Occipital lobe (tissue), 2 donors: ENCODE results near the gene DISC1. TPM values are rescaled to one million over a fixed set of nuclear protein-coding genes. Genes with fewer than 3 reads are reported as not detected.

Source experiments
- DNase-seq: peaks from one replicate; lab custom pipeline; 2025; lab: John Stamatoyannopoulos, UW
- total RNA-seq: library from RNA; depleted of rRNA; stranded (reverse); fragments of >200 nt; gene quantifications from one replicate; pipeline ENCODE4 v1.2.3, GENCODE V29; 2014

DISC1 gene
- total RNA-seq, 1 donor from 2014 or later: 6.4 TPM

DNA sequence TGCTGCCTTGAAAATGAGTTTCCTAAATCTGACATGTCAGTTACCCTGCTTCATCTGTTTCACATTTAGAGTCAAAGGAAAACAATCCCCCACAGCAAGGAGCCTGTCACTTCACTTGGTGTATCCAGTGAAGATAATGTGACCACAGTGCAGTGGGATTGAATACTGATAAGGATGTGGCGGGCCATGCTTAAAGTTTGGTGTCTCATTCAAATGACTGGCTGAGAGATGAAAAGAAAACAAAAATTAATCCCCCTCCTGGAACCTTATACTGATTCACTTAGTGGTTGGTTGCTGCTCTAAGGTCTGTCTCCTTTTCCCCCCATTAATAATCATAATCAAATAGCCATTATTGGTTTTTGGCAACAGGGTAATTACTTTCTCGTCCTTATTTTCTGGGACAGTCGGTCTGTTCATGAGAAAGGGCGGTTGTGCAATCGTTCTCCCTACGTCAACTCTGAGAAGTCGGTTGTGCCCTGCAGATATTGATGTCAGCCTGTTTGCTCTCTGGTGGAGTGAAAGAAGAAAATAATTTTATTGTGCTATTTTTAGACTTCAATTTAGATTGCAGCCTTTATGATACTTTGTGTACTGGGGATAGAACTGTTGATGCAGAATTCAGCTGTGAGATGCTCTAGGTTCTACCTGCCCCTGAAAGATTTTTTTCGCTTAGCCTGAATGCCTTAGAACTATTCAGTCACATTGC lies 360.2 kb downstream of the DISC1 start:
- no peak for DNase-seq

DNA sequence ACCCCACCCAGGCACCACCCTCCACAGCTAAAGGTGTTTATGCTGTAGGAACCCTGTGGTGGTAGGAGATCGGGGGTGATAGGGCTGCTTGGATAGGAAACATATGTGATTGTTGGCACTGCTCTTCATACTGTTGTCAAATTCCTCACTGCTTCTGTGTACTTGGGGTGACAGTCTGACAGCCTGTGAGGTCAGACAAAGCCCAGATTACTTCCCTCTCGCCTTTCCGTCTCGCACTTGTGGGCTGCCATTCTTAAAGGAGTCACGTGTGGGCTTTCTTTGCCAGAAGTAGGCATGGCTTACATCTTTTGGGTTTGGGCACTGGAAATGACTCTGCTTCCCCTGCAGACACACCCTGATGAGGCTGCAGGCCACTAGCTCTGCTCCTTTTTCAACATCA lies 363.8 kb downstream of the DISC1 start:
- DNase-seq: no peak

DNA sequence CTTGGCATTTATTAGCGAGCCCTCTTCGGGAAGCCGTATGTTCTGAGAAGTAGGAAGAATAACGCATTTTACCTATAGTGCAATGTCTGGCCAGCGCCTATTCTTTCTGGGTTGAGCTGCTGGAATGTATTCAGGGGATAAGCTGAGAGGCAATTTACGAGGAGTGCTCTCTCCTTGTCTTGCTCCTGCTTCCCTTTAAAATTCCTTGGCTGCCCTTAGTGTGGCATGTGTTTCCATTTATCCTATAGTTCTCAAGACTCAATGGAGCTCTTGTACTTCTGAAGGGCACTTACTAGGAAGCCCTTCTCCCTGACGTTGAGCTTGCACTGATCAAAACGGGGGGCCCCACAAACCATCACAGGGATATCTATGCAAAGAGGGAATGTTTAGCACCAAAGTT lies 364.6 kb downstream of the DISC1 start:
- no peak for DNase-seq

DNA sequence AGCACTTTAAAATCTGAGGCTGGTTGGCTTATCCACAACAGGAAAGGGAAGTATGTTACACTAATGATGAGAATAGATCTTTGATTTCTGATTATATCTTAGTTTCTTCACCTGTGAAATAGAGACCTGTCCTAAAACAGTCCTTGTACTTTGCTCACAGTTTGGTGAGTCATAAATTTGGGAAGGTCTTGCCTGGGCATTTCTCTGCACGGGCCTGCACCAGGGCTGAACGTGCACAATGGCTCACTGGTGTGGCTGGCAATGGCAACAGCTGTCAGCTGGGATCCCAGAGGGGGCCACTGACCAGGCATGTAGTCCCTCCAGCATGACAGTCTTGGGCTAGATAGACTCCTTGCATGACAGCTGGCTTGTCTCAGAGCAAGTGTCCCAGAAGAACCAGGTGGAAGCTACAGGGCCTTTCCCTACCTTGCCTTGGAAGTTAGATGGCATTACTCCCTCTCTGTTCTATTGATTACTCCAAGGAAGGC lies 367.4 kb downstream of the DISC1 start:
- no peak for DNase-seq

DNA sequence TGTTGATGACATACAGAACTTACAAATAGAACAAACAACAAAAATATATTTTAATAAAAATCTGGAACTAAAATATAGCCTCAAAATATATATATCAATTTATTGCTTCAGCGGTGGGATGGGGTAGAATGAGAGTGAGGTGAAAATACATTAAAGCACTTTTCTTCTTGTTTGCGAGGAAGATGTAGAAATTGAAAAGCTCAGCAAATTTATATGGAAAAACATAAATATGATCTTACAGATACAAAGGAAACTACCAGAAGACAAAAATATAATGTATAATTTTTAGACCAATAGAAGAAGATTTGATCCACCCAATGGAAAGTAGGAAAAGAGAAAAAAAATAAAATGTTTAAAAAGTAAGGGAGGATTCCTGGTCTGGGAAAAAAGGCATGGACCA lies 372.2 kb downstream of the DISC1 start:
- DNase-seq: no peak

DNA sequence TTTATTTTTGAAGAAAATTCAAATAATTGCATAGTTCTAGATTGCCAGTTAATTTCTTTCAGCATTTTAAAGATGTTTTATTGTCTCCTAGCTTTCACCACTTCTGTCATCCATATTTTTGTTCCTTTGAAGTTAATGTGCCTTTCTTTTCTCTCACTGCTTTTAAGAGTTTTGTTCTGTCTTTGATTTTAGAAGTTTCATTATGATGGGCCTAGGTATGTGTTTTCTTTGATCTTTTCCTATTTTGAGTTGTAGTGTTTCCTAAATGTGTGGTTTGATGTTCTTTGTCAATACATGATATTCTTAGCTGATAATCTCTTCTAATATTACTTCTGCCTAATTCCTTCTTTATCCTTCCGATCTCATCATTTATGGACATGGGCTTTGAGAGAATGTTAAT lies 378.7 kb downstream of the DISC1 start:
- DNase-seq: no peak

DNA sequence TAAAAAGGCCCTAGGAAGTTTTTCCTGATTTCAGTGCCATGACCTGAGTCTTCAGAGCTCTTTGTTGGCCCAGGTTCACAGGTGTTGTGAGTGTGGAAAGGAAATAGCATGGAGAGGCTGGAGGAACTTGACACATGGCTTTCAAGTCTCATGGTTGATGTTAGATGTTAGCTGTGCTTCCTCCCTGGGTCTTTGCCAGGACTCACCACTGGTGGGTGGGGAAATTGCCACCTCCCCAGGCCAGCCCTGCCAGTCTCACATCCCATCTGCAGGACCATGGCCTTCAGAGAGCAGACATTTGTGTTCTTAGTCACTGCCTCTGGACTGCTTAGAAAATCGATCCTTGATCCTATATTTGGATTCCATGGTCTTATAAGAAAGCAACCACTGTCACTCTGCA lies 383.2 kb downstream of the DISC1 start:
- DNase-seq: no peak

DNA sequence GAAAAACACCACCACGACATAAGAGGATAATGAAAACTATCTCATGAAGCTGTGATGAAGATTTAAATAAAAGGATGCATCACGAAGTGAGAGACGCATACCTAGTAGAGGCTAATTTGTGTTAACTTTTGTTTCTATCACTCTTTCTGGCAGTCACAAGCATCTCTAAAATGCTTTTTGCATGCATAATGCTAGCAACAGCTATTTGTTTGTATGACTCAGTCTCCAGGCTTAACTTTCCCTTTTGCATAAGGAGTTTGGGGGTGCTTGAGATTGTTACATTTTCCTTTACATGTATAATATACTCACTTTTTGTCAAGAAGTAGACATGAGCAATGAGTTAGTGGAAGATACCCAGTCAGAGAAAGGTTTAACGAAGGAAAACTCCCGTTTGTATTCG lies 385.4 kb downstream of the DISC1 start:
- DNase-seq: no peak

DNA sequence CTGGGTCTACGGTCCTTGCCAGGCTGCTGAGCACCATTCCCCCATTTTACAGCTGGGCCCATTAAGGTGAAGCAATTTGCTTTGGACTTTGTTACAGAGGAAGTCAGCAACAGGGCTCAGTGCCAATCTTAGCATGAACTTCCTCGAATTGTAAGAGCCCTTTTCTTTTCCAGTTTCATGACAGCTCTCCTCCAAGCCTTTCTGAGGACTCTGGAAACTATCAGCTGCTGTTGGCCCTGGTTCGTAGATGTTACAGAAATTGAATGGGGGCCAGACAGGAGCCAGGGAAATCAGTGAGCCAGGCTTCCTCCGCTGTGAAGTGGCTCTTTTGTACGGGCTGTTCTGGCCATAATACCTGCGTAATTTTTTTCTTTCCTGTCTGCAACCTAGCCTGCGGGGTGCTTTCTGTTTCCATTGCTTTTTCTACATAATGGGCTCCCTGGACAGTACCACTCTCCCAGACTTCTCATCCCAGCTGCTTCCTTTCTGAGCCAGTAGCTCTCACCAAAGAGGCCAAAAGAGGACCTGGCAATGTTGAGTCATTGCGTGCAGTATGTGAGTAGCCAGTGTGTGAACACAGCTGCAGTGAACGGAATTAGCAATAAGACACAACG lies 386.3 kb downstream of the DISC1 start:
- DNase-seq: no peak

DNA sequence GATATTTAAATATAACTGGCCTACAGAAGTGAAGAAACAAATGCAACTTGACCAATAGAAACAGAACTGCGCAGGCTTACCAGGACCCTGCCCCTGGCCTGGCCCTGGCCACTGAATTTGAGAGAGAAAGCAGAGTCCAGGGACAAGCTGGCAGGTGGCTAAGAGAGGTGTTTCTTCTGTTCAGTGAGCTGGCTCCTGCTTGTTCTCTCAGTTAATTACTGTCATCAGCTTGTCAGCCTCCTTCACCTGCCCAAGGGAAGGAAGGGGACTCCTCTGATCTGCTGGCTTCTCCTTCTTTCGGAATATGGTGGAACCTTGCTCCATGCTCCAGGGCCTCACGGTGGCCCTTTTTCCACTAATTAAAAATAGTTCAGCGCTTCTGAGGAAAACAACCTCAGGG lies 388.4 kb downstream of the DISC1 start:
- DNase-seq: no peak

DNA sequence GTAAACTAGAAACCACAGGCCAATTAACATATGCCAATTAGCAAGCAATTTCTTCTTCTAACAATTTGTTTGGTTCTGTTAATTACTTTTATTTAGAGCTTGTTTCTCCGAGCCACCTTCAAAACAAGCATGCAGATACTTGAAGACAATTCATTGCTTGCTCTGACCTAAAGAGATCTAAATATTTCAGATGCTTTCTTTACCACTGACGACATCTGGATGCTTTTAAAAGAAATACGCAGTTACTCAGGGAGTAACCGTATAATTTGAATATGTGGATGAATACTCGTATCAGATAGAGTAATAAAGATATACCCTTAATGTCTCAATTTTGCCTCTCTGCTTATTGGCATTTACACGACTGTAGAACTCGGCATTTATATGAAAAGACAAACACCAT lies 390.0 kb downstream of the DISC1 start:
- DNase-seq: no peak

DNA sequence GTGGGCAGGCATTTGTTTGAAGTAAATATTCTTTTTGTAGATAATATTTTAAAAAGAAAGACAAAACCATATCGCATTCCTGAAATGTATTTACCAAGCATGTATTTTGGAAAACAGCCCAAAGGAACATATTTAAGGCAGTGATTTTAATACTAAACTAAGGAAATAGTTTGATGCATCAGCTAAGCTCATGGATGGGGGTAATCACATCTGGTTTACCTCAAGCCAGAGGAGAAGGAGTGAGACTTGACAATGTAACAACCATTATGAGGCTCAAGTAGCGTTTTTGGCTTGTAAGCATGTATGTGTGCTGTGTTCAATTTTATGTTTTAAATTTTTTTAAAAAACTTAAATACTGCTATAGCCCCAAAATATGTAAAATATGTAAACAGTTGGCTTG lies 390.5 kb downstream of the DISC1 start:
- DNase-seq: no peak

DNA sequence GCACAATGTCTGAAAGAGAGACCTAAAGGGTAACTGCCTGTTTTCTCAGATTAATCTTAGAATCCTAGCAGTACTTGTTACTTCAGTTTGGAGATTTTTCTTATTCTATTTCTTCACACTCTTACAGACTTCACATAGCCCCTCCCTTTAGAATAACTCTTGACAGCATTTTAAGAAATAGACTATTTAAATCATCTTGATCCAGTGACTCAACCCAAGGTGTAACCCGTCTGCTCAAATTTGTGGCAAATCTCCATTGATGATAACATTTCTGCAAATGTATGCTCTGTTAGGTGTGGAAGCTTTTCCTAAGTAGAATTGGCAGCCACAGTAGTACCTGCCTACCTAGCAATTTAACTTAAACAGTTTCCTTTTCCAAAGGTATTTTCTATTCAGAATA lies 391.2 kb downstream of the DISC1 start:
- no peak for DNase-seq

DNA sequence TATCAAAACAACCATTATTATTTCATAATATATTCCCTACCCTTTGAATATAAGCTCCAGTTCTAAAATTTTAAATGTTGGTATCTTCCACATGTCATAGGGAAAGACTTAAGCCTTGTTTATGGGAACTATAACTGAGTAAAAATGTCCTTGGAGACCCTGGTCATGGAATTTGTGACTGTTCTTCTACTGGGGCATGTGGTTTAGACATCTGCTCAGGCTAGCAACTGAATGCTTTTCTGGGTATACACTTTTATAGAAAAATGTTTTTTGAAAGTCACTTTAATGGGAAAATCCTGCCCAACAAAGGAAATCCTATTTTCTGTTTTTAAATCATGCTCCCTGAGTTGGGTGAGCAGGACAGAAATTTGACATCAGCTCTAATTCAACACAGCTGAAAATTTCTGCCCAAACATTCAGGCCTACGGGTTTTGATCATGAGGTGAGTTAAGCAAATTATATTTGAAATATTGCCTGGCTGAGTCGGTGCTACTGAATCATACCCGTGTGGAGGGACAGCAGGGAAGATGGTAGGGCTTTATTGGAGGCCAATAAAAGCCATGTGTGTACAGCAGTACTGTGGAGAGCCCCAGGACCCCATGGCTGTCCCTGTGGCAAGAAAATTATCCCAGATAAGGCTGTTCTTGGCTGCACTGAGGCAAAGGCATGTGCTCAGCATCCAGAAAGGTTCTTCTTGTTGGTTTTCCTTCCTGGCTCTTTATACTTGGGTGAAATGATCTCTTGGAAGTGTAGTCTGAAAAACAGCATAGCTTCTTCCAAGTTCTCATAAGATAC lies 391.8 kb downstream of the DISC1 start:
- no peak for DNase-seq

DNA sequence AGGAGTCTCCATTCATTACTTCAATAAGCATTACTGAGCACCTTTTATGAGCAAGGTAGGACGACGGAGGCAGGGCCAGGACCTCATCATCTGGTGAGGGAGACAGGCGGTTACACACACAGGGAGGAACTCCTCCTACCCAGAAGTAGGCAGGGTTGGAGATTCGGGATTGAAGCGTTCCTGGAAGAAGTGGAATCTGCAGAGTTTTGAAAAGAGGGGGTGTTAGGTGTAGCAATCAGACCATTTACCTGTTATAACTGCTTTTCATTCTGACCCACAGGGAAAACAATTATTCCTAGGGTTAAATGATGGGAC lies 392.4 kb downstream of the DISC1 start:
- DNase-seq: no peak

DNA sequence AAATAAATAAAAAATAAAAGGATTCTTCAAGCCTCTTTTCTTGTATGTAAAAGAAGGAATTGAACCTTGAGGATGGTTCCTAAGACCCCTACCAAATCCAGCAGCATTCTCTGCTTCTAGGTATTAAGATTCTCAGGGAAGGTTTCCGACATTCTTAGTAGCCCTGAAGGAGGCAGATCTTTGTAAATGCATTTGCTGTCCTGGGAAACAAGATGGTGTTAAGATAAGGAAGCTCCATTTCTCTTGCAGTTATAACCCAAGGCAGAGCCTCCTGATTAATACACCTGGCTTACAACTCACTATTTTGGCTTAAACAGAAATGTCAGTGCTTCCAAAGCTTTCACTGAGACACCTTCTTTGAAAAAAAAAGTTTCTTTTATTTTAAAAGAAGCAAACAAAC lies 393.8 kb downstream of the DISC1 start:
- no peak for DNase-seq

DNA sequence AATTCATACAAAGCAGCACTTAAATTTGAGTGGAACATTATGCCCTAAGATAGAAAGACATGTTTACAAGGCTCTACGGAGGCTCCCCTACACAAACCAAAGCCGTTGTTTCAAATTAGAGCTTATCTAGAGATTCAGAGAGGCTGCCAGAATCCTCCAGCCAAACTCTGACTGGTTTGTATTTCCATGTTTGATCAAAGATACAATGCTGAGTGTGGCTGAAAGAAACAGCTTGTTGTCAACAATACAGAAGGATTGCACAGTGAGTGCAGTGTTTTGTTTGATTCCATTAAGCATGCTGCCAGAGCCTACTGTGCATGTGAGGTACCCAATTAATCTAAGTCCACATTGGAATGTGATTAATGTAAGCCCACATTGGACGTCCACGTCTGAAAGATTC lies 402.7 kb downstream of the DISC1 start:
- no peak for DNase-seq

DNA sequence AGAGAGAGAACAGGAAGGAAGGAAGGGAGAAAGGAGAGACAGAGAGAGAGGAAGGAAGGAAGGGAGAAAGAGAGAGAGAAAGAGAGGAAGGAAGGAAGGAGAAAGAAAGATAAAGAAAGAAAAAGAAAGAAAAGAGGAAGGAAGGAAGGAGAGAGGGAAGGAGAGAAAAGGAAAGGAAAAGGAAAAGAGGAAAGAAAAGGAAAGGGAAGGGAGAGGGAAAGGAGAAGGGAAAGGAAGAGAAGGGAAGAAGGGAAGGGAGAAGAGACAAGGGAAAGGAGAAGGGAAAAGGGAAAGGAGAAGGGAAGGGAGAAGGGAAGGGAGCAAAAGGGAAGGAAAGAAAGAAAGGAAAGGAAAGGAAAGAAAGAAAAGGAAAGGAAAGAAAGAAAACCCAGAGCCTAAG lies 404.6 kb downstream of the DISC1 start:
- DNase-seq: no peak

DNA sequence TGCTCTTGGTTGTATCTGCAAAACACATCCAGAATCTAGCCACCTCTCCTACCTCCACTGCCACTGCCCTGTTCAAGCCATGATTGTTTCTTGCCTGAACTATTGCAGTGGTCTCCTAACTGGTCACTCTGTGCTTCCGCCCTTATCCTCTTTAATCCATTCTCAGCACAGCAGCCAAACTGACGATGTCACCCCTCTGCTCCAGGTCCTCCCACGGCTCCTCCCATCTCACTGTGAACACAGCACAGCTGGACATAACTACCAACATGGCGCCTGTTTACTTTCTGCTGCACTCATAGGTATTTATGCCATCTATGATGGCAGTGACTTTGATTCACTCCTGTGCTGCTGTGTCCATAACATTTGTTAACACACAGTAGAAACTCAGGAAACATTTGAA lies 406.7 kb downstream of the DISC1 start:
- DNase-seq: no peak

DNA sequence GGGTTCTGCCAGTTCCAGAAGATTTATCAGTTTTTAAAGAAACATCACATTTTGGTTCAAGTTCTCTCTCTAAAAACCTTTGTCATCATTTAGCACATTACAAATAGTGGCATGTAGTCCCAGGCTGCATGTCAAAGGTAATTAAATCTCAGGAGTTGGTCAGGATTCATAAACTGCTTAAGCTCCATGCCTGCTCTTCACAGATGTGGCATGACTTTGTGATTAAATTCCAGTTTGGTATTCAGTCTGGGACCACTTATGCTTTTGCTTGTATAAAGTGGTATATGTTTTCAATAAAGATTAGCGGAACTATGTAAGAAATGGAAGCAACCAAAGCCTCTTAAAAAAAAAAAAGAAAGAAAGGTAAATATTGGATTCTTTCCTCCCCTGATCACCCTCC lies 408.0 kb downstream of the DISC1 start:
- DNase-seq: no peak

DNA sequence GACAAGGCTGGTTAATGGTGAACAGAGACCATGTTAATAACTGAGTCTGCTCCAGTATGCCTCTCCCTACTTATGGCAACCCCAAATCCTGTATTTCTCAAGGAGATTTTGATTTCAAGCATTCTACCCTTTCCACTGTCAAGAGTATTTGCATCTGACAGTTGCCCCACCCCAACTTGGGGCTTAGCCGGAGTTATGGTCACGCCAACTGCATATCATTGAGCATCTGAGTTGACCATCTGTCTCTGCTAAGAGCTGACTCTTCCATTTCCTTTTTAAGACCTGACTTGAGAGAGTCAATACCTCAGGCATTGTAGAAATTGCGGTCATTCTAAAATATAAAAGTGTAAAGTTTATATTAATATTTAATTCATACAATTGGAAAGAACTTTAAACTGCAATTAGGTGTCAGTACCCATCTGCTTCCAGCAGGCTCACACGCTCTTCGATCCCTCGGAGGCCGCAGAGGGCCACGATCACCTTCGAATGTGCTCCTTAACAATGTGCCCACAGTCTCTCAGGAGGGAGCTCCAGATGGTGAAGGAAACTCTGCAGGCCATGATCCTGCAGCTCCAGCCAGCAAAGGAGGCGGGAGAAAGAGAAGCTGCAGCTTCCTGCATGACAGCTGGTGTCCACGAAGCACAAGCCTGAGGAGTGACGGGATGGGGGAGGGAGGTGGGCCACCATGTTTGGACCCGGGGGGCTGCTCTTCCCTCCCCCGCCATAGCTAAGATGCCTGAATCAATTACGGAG lies 409.8 kb downstream of the DISC1 start:
- no peak for DNase-seq

DNA sequence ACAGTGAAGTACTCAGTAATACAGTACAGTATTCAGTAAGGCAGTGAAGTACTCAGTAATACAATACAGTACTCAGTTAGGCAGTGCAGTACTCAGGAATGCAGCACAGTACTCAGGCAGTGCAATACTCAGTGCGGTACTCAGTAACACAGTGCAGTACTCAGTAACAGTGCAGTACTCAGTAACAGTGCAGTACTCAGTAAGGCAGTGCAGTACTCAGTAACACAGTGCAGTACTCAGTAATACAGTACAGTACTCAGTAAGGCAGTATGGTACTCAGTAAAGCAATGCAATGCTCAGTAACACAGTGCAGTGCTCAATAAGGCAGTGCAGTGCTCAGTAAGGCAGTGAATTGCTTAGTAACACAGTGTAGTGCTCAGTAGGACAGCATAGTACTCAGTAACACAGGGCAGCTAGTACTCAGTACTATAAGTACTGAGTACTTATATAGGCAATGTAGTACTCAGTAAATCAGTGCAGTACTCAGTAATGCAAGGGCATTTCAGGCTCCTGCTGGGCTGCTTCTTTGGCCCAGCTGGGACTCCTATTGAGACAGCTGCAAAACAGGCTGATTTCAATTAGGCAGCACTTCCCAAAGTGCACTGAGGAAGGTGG lies 411.3 kb downstream of the DISC1 start:
- DNase-seq: no peak
